Activated T-helper 2 cell treated with anti-CD3 and anti-CD28 coated beads, Interferon-gamma antibody, Interleukin-2, Interleukin-4, amounts not matched to agents 10 μg/mL and 5 μg/mL and 100 μg/mL, durations not matched to agents 14 hours and 24 hours and 36 hours (primary cell): Measurements from ENCODE around the gene SRGAP2C. TPM values are rescaled to one million over a fixed set of nuclear protein-coding genes. Genes with fewer than 3 reads are reported as not detected.
"Not testable (repeated sequence)": the region's sequence is repeated elsewhere in the genome, so short reads cannot be mapped to it uniquely, and the experiment has no call there.

Experiments used
- DNase-seq: peaks from one replicate; pipeline ENCODE4 v3.0.0; 2021; ENCODE audit warnings: low spot score
- H3K27ac Mint-ChIP-seq: one replicate; pipeline ENCODE4 v1.8.0; 2021; ENCODE audit warnings: mixed read lengths
- H3K27me3 Mint-ChIP-seq: one replicate; pipeline ENCODE4 v1.8.0; 2021; ENCODE audit warnings: low read depth, mixed read lengths
- H3K36me3 Mint-ChIP-seq: one replicate; pipeline ENCODE4 v1.8.0; 2021; ENCODE audit warnings: low read depth, mixed read lengths
- H3K4me1 Mint-ChIP-seq: one replicate; pipeline ENCODE4 v1.8.0; 2021; ENCODE audit warnings: low read depth, mixed read lengths
- H3K4me3 Mint-ChIP-seq: one replicate; pipeline ENCODE4 v1.8.0; 2021; ENCODE audit warnings: low read depth, mild to moderate bottlenecking, moderate library complexity, mixed read lengths
- H3K9me3 Mint-ChIP-seq: one replicate; pipeline ENCODE4 v1.8.0; 2021; ENCODE audit warnings: mixed read lengths
- intact Hi-C: fragments of 100-400 bp; cut with micrococcal nuclease; formaldehyde crosslinking; loops from one replicate; pipeline ENCODE4 v1.15.1; 2023
- total RNA-seq: library from RNA; stranded (reverse); gene quantifications from 2 replicates; pipeline ENCODE4 v1.2.3, GENCODE V29; 2022

Gene SRGAP2C
- total RNA-seq, 1 donor from 2014 or later: 51.6 TPM

DNA sequence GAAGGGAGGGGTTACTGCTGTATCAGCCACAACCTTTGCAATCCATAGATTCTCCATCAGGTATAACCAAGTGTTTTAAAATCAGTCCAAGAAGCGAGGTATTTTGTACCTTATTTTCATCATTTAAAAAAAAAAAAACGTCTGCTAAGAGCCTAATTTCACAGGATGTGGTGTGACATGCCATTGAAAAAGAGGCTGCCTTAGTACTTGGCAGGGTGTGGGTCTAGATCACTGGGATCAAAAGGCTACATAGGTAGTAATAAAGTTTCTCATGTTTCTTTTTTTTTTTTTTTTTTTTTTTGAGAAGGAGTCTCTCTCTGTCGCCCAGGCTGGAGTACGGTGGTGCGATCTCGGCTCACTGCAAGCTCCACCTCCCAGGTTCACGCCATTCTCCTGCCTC lies 192.2 kb downstream of the SRGAP2C start:
- intact Hi-C loops, H3K9me3 Mint-ChIP-seq, H3K27ac Mint-ChIP-seq, H3K27me3 Mint-ChIP-seq, H3K4me1 Mint-ChIP-seq, DNase-seq, H3K4me3 Mint-ChIP-seq: not testable (repeated sequence)
- H3K36me3 Mint-ChIP-seq: peaks cover 10% of the 10 kb centered on the region

- H3K4me1 Mint-ChIP-seq, intact Hi-C loops, H3K9me3 Mint-ChIP-seq, H3K27me3 Mint-ChIP-seq, H3K27ac Mint-ChIP-seq, DNase-seq, H3K4me3 Mint-ChIP-seq: not testable (repeated sequence)
- peaks cover 10% of the 10 kb centered on the region for H3K36me3 Mint-ChIP-seq
Observed at GRCh38 chr1:121378757-121379156, 194.0 kb downstream of the SRGAP2C start.

- H3K36me3 Mint-ChIP-seq: not testable (repeated sequence)
Observed at GRCh38 chr1:121384754-121385153, 200.0 kb downstream of the SRGAP2C start.

GRCh38 chr1:121385162-121385561 lies 200.4 kb downstream of the SRGAP2C start:
- H3K4me3 Mint-ChIP-seq: not testable (repeated sequence)

More at GRCh38 chr1:121384754-121385153, 200.0 kb downstream of the SRGAP2C start:
- H3K4me1 Mint-ChIP-seq, DNase-seq, H3K27ac Mint-ChIP-seq, H3K9me3 Mint-ChIP-seq, intact Hi-C loops, H3K27me3 Mint-ChIP-seq, H3K4me3 Mint-ChIP-seq: not testable (repeated sequence)

DNA sequence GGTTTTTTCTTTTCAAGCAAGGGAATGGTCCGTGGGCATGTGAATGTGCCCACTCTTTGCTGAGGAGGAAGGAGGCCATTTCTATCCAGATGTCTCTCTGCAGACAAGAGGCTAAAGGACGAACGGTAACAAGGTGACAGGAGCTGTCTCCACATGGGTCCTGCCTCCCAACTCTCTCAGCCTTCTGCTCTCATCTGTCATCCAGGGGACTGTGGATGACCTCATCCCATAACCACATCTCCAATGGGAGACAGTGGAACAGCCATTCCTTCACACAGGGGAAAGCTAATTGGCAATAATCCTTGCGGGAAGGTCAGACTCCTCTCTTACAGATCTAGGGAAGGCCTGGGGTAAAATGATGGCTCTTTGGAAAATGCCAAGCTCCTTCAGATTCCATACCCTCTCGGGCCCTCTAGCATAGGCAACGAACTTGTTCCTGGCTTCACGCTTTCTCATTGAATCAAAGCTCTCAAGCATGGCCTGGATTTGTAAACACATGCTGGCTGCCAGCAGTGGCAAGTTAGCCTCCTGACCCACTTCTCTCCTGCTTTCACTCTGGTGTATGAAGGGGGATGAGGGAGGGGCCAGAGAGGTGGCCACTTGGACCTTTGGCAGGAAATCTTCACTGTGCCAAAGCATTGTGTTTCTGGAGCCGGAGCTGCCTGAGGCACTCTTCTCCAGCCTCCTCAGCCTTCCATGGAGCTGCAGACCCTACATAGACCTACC lies 201.0 kb downstream of the SRGAP2C start:
- DNase-seq, H3K27me3 Mint-ChIP-seq, H3K9me3 Mint-ChIP-seq, intact Hi-C loops, H3K36me3 Mint-ChIP-seq, H3K27ac Mint-ChIP-seq, H3K4me1 Mint-ChIP-seq, H3K4me3 Mint-ChIP-seq: not testable (repeated sequence)

More at GRCh38 chr1:121385162-121385561, 200.4 kb downstream of the SRGAP2C start:
- H3K36me3 Mint-ChIP-seq, H3K27me3 Mint-ChIP-seq, DNase-seq, H3K4me1 Mint-ChIP-seq, intact Hi-C loops, H3K9me3 Mint-ChIP-seq, H3K27ac Mint-ChIP-seq: not testable (repeated sequence)

- H3K36me3 Mint-ChIP-seq, H3K4me1 Mint-ChIP-seq, H3K9me3 Mint-ChIP-seq, H3K4me3 Mint-ChIP-seq, H3K27ac Mint-ChIP-seq, DNase-seq, intact Hi-C loops, H3K27me3 Mint-ChIP-seq: not testable (repeated sequence)
Observed at GRCh38 chr1:121386319-121386948, 201.7 kb downstream of the SRGAP2C start.

DNA sequence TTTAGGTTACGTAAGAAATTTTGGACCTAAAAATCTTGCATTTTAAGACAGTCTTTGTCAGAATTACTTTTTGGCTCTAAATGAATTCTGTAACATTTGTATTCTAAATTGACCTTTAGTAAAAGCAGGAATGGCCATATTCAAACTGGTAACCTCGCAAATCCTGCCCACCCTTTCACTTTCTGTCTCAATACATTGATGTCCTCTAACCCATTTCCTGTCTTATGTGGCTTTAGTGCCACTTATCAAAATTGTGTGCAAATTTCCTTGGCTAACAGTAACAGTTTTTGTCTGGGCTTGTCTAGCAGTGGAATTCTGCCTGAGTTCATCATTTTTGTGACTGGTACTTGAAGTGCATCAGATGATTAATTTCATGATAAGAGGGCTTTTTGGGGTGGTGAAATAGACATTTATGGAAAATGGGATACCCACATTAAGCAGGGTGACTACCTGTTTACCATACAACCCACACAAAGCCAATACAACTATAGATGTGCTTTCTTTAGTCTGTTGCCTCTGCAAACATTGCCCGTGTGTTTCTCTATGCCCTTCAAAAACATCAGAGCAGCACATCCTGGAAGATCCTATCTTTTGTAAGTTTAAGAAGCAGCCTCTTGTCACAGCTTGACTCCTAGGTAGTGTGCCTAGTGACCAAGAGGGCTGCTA lies 205.3 kb downstream of the SRGAP2C start:
- H3K27me3 Mint-ChIP-seq, H3K4me3 Mint-ChIP-seq, DNase-seq, H3K36me3 Mint-ChIP-seq, H3K9me3 Mint-ChIP-seq, intact Hi-C loops, H3K27ac Mint-ChIP-seq, H3K4me1 Mint-ChIP-seq: not testable (repeated sequence)

DNA sequence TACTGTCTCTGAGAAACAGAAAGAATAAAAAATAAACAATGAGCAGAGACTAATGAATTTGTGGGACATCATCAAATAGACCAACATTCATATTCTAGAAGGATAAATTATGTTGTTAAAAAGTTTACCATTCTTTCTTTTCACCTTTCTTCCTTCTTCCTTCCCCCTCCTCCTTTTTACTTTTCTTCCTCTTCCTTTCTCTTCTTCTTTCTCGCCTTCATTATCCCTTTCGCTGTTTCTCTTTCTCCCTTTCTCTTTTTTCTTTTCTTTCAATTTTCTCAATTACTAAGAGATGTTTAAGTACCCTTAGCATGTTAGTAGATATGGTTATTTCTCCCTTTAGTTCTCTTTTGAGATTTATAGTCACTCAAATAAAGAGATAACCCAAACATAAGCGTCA lies 207.4 kb downstream of the SRGAP2C start:
- H3K4me3 Mint-ChIP-seq, DNase-seq, H3K4me1 Mint-ChIP-seq, H3K9me3 Mint-ChIP-seq, intact Hi-C loops, H3K27ac Mint-ChIP-seq, H3K27me3 Mint-ChIP-seq, H3K36me3 Mint-ChIP-seq: not testable (repeated sequence)

GRCh38 chr1:121395718-121396201 lies 211.0 kb downstream of the SRGAP2C start:
- Mint-ChIP-seq H3K9me3 (peaks cover 10% of the 10 kb centered on the region), H3K4me3 (peak overlapping the region; percentile 74), H3K27ac (peak overlapping the region; percentile 38), H3K36me3 (peaks cover 10% of the 10 kb centered on the region)
- DNase-seq, intact Hi-C loops, H3K27me3 Mint-ChIP-seq, H3K4me1 Mint-ChIP-seq: not testable (repeated sequence)

- Mint-ChIP-seq H3K9me3 (peaks cover 17% of the 10 kb centered on the region), H3K4me3 (peak overlapping the region; percentile 88), H3K4me1 (peaks cover 15% of the 10 kb centered on the region), H3K27ac (peak overlapping the region; percentile 76), H3K36me3 (peaks cover 16% of the 10 kb centered on the region)
- intact Hi-C loops, DNase-seq, H3K27me3 Mint-ChIP-seq: not testable (repeated sequence)
Observed at GRCh38 chr1:121396335-121397081, 211.7 kb downstream of the SRGAP2C start.

- H3K27me3 Mint-ChIP-seq, DNase-seq, H3K27ac Mint-ChIP-seq, intact Hi-C loops: not testable (repeated sequence)
- Mint-ChIP-seq H3K4me3 (peak overlapping the region; percentile 88), H3K36me3 (peaks cover 18% of the 10 kb centered on the region), H3K4me1 (peaks cover 14% of the 10 kb centered on the region), H3K9me3 (peaks cover 17% of the 10 kb centered on the region)
Observed at GRCh38 chr1:121397101-121397500, 212.3 kb downstream of the SRGAP2C start.

DNA sequence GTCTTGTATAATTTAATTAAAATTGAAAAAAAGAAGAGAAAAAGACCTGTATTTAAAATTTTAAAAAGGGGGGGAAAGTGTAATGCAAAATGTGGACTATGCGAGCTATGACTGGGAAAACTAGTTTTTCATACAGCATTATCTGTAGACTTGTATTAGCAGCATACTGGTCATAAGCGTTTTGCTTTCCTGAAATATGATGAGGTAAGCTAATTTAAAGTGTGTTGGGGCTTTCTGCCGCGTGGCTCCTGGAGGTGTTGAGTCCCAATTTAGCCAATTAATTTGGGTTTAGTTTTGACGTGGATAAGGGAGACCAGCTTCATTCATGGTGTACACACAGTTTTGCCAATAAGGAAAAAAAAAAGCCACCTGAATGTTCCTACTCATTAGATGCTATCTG lies 214.4 kb downstream of the SRGAP2C start:
- H3K27me3 Mint-ChIP-seq, H3K4me3 Mint-ChIP-seq, intact Hi-C loops, H3K27ac Mint-ChIP-seq, DNase-seq: not testable (repeated sequence)
- Mint-ChIP-seq H3K4me1 (peaks cover 13% of the 10 kb centered on the region), H3K9me3 (peaks cover 17% of the 10 kb centered on the region), H3K36me3 (peaks cover 21% of the 10 kb centered on the region)
